AG10803 (cell line): ENCODE results near the gene QRSL1.
"Not testable (repeated sequence)": the region's sequence is repeated elsewhere in the genome, so short reads cannot be mapped to it uniquely, and the experiment has no call there.

Experiments used
- DNase-seq: peaks from one replicate; pipeline ENCODE4 v3.0.0; 2010; ENCODE audit warnings: low read depth
- H3K4me3 ChIP-seq: 2 replicates; pipeline ENCODE4 v1.5.1; 2011; ENCODE audit warnings: mild to moderate bottlenecking, low read length, control low read depth
- TF ChIP-seq, protein P1 (sequence below): conservative IDR thresholded peaks from 2 replicates; pipeline ENCODE4 v1.5.1; 2011; ENCODE audit warnings: mild to moderate bottlenecking, low read length, control low read depth, inconsistent platforms

The QRSL1 gene

DNA sequence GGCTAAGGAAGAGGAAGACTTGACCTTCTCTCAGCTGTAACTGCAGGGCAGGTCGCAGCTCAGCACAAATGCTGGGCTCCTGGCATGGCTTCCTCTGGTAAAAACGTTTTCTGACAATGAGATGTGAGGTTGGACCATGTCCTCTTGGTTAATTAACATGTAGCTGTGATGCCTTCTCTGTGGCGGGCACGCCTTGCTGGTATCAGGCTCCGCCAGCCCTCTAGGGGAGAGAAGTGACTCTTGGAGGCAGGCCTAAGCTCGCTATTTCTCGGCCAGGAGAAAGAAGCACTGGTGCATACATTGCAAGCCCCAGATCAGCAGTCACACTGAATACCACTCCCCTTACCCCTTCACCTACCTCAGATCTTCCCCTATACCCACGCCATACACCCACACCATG is 65.0 kb downstream of the QRSL1 start:
- no peak overlapping the region for H3K4me3 ChIP-seq
- TF ChIP-seq, protein P1, sequence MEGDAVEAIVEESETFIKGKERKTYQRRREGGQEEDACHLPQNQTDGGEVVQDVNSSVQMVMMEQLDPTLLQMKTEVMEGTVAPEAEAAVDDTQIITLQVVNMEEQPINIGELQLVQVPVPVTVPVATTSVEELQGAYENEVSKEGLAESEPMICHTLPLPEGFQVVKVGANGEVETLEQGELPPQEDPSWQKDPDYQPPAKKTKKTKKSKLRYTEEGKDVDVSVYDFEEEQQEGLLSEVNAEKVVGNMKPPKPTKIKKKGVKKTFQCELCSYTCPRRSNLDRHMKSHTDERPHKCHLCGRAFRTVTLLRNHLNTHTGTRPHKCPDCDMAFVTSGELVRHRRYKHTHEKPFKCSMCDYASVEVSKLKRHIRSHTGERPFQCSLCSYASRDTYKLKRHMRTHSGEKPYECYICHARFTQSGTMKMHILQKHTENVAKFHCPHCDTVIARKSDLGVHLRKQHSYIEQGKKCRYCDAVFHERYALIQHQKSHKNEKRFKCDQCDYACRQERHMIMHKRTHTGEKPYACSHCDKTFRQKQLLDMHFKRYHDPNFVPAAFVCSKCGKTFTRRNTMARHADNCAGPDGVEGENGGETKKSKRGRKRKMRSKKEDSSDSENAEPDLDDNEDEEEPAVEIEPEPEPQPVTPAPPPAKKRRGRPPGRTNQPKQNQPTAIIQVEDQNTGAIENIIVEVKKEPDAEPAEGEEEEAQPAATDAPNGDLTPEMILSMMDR, result no peak
- no peak for DNase-seq

GRCh38 chr6:106700581-106700980 is 71.2 kb downstream of the QRSL1 start:
- no peak for DNase-seq
- TF ChIP-seq, protein P1, result no peak
- H3K4me3 ChIP-seq, result no peak overlapping the region

GRCh38 chr6:106701201-106701600 is 71.8 kb downstream of the QRSL1 start:
- not testable (repeated sequence) for DNase-seq, H3K4me3 ChIP-seq

DNA sequence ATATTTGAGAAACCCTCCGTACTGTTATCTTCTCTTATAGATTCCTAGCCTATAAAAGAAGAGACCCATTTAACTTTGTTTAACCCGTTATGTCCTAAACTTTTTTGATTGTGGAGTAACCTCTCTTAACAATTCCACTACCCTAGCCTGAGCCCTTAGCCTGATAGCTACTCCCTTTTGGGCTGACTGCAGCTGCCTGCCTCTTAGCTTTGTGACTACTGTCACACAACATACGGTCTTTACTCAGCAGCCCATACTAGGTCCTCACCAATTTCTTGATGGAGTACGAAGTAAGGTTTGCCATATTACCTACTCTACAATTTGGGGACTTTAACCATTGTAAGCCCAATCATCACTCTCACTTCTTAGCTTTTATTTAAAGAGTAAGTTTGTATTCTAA is 72.7 kb downstream of the QRSL1 start:
- no peak for DNase-seq
- TF ChIP-seq, protein P1, result no peak
- H3K4me3 ChIP-seq, result no peak overlapping the region

DNA sequence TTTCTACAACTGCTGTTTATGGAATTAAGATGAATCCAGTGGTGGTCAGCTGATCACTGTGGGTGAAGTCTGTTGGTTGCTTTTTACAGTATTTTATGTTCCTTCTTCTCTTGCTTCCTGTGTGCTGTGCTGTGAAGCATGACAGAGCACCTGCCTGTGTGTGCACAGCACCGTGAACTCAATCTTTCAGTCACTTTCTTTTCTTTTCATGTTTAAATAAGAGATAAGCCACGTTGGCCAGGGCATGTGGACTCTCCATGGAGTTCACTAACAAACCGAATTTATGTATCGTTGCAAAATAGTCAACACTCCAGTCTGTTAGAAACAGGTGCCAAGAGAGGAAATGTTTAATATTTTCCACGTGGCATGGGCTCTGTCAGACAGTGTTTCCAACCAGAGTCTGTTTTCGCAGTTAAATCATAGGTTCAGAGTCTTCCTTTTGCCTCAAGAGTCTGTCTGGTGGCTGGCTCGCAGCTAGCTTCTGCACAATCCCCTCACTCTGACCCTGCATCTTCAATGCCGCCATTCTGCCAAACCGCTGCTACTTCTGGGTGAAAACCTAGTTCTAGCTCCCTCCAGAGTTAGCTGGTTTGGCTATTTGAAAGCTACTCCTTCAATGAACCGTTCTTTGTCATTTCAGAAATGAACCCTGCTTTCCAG is 73.2 kb downstream of the QRSL1 start:
- DNase-seq, result no peak
- TF ChIP-seq, protein P1, result no peak
- H3K4me3 ChIP-seq, result no peak overlapping the region

- no peak overlapping the region for H3K4me3 ChIP-seq
- DNase-seq, result no peak
- TF ChIP-seq, protein P1, result no peak
Measured at GRCh38 chr6:106704327-106704726, 74.9 kb downstream of the QRSL1 start.

DNA sequence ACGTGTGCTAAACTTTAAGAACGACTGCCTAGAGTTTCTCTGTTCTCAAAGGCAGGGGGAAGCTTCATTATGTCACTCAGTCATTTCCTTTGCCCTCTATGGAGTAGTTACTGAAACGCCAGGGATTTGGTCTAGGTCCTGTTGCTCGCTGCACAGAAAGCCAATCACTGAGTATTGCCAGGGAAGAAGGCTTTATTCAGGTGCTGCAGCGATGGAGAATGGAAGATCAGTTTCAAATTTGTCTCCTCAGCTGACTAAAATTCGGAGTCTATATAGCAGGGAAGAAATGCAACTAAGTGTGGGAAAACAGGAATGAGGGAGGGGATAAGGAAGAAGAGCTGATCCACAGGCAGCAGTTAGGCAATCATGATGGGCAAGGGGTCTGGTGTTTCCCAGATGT is 75.8 kb downstream of the QRSL1 start:
- DNase-seq, result no peak
- TF ChIP-seq, protein P1, result no peak

DNA sequence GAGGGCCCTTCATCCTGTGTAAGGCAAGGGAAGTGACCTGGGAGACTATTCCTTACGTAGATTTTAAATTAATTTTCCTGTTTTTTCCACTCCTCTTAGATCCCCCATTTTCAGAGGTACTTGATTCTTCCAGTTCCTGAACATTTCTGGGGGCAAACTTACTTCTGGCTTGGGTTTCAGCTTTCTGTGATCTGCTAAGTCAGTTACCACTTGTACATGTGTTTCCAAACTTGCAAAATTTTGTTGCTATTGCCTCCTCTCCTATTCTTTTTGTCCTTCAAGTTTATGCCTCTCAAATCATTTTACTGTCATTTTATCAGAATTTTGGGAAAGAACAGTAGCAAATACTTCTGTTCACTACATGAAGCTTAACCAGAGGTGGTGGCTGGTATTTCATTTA is 81.2 kb downstream of the QRSL1 start:
- TF ChIP-seq, protein P1, result no peak
- DNase-seq, result no peak
- no peak overlapping the region for H3K4me3 ChIP-seq

More for the DNA sequence above, 75.8 kb downstream of the QRSL1 start:
- no peak overlapping the region for H3K4me3 ChIP-seq
